Activated gamma-delta T cell (primary cell): ENCODE data around the gene PDGFD.

Experiments used
- DNase-seq: peaks from one replicate; lab custom pipeline; 2025; lab: John Stamatoyannopoulos, UW

PDGFD gene

GRCh38 chr11:104093426-104094280 lies 70.3 kb downstream of the PDGFD start:
- no peak for DNase-seq

- no peak for DNase-seq
Measured at GRCh38 chr11:104092744-104093143, 71.2 kb downstream of the PDGFD start.

DNA sequence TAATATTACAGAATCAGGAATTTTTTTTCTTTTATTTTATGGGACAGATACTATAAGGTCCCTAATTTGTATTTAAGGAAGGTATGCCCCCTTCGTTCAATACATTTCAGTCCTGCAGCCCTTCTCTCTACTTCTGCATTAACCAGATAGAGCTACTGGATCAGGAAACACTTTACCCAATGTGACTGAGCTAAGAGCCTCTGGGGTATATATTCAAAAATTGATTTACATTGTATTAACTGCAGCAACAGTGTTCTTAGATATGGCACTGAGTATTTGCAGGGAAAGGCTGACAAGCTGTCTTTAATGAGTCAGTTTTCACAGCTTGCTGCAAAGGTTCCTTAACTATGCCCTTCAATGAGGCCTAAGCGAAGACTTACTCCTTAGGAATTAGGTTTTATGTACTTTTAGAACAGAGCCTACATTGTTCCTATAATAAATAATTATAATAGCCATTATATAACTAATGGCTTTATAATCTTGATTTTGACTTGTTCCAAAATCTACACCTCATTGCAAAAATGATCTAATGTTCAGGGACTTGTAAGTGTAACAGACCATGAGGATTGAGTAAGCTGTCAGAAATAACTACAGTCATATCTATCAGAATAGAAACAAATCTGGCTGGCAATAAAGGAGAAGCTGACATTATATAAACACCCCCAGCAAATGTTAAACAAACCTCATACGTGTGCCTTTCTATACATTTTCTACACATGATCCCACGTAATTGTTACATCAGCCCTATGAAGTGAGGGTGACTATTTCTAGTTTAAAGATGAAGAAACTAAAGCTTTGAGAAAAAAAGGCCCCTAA lies 72.5 kb downstream of the PDGFD start:
- no peak for DNase-seq

DNA sequence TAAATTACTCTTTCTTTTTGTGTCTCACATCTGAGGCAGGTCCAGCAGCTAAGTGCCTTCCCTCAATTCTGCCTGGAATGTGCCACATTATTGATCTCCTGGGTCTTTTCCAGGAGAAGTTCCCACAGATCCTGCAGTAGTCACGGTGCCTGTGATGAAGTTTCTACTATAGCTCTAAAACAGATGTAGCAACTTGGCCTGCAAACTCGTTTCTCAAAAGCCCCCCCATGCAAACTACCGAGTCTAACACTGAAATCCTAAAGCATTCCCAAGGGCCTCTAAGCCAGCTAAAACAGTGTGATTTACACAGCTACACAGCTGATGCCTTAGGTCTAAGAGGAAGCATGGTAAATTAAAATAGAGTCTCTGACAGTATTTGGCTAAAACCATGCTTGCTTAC lies 73.2 kb downstream of the PDGFD start:
- DNase-seq: no peak

GRCh38 chr11:104089481-104089880 lies 74.5 kb downstream of the PDGFD start:
- no peak for DNase-seq

DNA sequence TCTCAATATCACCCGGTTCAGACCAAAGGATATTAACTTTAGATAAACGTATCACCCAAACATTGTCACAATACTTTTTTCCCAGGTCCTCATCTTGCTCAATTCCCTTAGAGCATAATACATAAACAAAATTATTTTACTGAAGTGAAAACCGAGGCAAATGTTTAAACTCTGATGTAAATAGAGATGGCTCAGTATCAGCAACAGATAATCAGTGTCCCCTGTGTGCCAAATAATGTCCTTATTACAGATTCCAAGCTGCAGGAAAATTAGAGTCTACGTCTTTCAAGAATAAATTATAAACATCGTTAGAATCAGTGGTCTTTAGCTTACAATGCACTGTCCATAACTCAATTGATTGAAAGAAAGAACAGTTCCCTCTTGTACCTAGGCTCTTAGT lies 77.3 kb downstream of the PDGFD start:
- DNase-seq: no peak

DNA sequence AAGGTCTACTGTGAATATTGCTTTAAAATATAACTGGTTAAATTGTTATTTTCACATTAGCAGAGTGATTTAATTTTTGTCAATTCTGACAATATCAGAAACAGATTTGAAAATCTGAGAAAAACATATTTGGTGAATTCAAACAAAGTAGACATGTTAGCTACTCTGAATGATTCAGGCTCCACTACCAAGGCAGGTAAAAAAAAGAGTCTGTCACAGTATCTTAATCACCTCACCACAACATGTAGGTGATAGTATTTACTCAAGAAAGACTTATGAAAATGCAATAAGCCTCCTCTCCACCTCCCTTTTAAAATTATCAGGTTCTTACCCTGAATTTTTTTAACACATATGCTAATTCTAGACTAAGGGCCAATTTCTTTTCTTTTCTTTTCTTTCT lies 85.0 kb downstream of the PDGFD start:
- no peak for DNase-seq

DNA sequence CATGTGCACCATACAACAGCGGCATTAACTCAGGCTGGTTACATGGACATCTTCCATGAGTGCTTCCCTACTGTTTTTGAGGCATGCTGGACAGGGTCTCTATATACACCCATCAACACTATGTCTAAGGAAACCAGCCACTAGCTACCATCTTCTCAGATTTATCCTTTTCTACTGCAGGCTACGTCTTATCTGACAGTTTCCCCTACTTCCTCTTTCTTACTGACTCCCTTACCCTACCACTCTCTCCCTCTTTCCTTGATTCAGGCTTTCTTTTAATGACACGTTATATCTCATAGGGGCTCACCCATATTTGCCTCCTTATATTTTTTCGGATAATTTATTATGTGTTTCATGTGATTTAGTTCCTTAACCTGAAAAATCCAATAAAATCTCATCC lies 85.7 kb downstream of the PDGFD start:
- no peak for DNase-seq

GRCh38 chr11:104076455-104076854 lies 87.5 kb downstream of the PDGFD start:
- DNase-seq: no peak

DNA sequence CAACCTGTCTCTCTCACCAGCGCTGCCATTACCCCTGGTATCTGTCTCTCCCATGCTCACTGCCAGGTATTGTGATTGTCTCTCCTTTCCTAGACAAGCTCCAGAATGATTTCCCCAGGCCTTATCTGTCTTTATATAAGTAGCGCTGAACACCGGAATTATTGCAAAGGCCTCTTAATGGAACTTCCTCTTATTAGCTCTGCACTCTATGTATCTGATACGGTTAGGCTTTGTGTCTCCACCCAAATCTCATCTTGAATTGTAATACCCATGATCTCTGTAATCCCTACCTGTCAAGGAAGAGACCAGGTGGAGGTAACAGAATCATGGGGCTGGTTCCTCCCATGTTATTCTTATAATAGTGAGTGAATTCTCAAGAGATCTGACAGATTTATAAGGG lies 88.2 kb downstream of the PDGFD start:
- DNase-seq: no peak

DNA sequence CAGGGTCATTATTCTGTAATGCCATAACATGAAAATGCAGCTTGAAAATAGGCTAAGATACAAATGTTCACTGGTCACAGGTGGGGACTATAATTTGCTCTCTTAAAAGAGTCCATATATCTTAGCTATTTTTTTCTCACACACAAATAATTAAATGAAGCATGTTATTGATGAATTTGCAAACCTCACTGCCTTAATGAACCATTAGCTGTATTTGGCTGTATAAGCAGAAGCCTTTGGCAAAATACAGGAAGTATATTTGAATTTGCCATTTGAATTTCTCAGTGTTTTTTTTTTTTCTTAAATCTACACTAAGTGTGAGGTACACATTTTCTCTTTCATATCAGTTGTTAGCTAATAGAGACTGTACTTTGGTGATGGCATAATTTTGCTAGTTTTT lies 88.9 kb downstream of the PDGFD start:
- DNase-seq: no peak

DNA sequence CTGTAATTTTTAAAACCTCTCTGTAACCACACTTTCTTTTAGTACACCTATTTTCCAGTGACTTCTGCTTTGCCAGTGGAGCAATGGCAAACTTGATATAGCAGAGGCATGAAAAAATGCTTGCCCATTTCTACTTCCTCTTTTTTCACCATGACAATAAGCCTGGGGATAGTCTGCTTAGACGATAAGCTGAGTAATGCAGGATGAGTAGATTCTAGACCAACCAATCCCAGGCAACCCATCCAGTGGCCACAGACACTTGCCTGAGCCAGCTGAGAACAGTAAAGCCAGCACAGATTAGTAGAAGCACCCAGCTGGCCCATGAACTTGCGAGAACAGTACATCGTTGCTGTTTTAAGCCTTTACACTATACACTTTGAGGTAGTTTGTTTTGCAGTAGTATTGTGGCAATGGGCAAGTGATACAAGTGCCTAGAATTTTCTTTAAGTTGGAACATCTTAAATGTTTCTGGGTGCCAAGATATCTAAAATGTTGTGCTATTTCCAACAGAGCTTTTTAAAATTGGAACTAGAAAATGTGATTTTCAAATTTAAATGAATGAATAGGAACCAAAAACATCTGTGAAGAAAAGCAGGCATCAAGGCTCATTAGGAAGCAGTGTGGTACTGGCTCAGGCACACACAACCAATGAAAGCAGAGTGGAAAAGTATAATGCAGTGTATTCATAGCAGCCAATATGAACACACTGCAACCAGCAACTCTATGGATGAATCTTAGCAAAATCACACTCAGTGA lies 89.8 kb downstream of the PDGFD start:
- DNase-seq: no peak

DNA sequence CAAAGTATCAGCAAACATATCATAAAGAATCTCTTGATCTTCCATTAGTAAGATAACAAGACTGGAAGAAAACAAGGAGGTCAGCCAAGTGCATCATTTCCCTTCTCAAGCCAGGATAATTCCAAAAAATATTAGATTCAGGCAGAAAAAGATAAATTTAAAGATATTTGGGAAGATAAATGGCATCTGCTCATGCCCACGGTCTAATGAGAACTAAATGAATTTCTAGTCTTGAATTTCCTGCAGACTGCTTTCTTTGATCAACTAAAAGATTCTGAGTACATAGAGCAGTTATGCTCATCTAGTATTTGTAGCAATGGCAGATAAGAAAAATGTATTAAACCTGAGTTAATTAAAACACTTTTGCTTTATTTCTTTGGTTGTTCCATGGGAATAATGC lies 96.4 kb downstream of the PDGFD start:
- DNase-seq: no peak

DNA sequence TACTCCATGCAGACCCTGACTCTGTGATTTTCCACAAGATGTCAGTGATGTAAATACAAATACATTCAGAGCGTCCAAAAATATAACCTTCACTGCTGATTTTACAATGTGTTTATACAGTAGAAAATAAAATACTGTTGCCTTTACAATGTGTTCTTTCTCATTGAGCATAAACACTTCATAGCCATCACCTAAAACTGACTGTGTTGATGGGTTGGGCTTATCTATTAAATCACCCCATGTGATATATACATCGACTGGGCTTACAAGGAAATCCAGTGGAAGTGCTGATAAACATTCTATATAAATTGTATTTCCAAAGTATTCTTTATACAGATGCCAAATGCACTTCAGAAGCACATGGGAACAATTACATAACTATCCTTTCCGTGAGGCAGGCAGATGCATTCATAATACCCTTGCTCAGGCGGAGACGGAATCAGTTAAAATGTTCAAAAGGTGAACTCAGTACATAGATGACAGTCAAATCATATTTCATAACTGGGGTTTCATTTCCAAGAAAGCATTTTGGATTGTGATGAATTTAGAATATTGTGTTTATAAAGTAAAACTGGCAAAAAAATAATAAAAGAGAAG lies 99.8 kb downstream of the PDGFD start:
- no peak for DNase-seq

- no peak for DNase-seq
Measured at GRCh38 chr11:104061853-104062521, 102.0 kb downstream of the PDGFD start.

DNA sequence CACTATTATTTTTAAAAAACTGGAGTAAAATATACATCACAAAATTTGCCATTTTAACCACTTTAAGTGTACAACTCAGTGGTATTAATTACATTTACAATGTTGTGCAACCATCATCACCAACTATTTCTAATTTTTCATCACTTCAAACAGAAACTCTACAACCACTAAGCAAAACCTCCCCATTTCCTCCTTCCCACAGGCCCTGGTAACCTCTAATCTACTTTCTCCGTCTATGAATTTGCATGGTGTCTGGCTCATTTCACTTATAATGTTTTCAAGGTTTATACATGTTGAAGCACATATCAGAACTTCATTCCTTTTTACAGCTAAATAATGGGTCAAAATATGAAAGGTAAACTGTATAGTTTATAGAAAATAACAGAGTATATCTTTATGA lies 103.1 kb downstream of the PDGFD start:
- no peak for DNase-seq

GRCh38 chr11:104060004-104060794 lies 103.7 kb downstream of the PDGFD start:
- no peak for DNase-seq

GRCh38 chr11:104058680-104059079 lies 105.3 kb downstream of the PDGFD start:
- no peak for DNase-seq

DNA sequence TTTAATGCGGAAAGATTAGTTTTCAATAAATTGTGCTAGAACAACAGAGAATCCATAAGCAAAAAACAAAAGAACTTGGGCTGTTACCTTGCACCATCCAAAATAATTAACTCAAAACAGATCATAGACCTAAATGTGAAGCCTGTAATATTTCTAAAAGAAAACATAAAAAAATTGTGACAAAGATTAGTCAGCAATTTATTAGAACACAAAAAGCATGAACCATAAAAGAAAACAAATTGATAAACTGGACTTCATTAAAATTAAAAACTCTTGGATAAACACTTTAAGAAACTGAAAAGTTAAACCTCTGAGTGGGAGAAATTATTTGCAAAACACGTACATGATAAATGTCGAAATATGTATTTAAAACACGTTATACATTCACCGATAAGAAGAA lies 106.0 kb downstream of the PDGFD start:
- DNase-seq: no peak

GRCh38 chr11:104055596-104055995 lies 108.4 kb downstream of the PDGFD start:
- DNase-seq: no peak
